ENCODE measurements around the gene TRMT2A.

Gene TRMT2A

DNA sequence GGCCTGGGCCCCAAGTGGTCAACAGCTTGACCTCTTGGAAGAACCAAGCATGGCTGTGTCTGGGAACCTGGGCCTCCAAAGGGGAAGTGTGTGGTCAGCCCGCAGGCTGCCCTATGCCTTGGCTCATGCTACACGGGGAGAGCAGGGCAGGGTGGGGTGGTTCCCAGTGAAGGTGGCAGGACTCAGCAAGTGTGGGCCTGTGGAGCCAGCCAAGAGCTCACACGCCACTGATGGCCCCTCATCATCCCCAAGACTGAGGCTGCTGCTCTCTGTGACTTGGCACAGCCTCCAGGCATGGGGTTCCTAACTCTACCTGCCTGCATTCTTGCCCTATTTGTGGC, 52.9 kb downstream of the TRMT2A start:
- ATAC-seq, result no peak
- TF ChIP-seq ZNF70 (CRISPR knock-in tag; IDR thresholded peaks at IDR 0.05), result no peak
- TF ChIP-seq CSDC2 (CRISPR knock-in tag; IDR thresholded peaks at IDR 0.05), result no peak
- no peak for TF ChIP-seq BACH2 (CRISPR knock-in tag; IDR thresholded peaks at IDR 0.05; ENCODE audit: borderline replicate concordance)
- no peak for TF ChIP-seq ISL1 (CRISPR knock-in tag; IDR thresholded peaks at IDR 0.05)
- TF ChIP-seq OSR1 (CRISPR knock-in tag; IDR thresholded peaks at IDR 0.05), result no peak
- TF ChIP-seq ZFP30 (CRISPR knock-in tag; IDR thresholded peaks at IDR 0.05), result no peak
- TF ChIP-seq, protein P1, sequence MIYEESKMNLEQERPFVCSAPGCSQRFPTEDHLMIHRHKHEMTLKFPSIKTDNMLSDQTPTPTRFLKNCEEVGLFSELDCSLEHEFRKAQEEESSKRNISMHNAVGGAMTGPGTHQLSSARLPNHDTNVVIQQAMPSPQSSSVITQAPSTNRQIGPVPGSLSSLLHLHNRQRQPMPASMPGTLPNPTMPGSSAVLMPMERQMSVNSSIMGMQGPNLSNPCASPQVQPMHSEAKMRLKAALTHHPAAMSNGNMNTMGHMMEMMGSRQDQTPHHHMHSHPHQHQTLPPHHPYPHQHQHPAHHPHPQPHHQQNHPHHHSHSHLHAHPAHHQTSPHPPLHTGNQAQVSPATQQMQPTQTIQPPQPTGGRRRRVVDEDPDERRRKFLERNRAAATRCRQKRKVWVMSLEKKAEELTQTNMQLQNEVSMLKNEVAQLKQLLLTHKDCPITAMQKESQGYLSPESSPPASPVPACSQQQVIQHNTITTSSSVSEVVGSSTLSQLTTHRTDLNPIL (CRISPR knock-in tag; IDR thresholded peaks at IDR 0.05; ENCODE audit: low read depth), result no peak
- TF ChIP-seq TOX (CRISPR knock-in tag; IDR thresholded peaks at IDR 0.05; ENCODE audit: borderline replicate concordance), result no peak
- TF ChIP-seq ZNF8 (CRISPR knock-in tag; IDR thresholded peaks at IDR 0.05), result no peak
- TF ChIP-seq, protein P2, sequence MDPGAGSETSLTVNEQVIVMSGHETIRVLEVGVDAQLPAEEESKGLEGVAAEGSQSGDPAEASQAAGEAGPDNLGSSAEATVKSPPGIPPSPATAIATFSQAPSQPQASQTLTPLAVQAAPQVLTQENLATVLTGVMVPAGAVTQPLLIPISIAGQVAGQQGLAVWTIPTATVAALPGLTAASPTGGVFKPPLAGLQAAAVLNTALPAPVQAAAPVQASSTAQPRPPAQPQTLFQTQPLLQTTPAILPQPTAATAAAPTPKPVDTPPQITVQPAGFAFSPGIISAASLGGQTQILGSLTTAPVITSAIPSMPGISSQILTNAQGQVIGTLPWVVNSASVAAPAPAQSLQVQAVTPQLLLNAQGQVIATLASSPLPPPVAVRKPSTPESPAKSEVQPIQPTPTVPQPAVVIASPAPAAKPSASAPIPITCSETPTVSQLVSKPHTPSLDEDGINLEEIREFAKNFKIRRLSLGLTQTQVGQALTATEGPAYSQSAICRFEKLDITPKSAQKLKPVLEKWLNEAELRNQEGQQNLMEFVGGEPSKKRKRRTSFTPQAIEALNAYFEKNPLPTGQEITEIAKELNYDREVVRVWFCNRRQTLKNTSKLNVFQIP (CRISPR knock-in tag; IDR thresholded peaks at IDR 0.05; ENCODE audit: borderline replicate concordance, low read depth), result no peak
- TF ChIP-seq ZFP3 (CRISPR knock-in tag; IDR thresholded peaks at IDR 0.05), result no peak
- TF ChIP-seq ZC3H10 (CRISPR knock-in tag; IDR thresholded peaks at IDR 0.05), result no peak
- TF ChIP-seq ARNTL (CRISPR knock-in tag; IDR thresholded peaks at IDR 0.05; ENCODE audit: borderline replicate concordance, low read depth), result no peak
- no peak for TF ChIP-seq SNAI2 (CRISPR knock-in tag; IDR thresholded peaks at IDR 0.05)
- TF ChIP-seq, protein P3, sequence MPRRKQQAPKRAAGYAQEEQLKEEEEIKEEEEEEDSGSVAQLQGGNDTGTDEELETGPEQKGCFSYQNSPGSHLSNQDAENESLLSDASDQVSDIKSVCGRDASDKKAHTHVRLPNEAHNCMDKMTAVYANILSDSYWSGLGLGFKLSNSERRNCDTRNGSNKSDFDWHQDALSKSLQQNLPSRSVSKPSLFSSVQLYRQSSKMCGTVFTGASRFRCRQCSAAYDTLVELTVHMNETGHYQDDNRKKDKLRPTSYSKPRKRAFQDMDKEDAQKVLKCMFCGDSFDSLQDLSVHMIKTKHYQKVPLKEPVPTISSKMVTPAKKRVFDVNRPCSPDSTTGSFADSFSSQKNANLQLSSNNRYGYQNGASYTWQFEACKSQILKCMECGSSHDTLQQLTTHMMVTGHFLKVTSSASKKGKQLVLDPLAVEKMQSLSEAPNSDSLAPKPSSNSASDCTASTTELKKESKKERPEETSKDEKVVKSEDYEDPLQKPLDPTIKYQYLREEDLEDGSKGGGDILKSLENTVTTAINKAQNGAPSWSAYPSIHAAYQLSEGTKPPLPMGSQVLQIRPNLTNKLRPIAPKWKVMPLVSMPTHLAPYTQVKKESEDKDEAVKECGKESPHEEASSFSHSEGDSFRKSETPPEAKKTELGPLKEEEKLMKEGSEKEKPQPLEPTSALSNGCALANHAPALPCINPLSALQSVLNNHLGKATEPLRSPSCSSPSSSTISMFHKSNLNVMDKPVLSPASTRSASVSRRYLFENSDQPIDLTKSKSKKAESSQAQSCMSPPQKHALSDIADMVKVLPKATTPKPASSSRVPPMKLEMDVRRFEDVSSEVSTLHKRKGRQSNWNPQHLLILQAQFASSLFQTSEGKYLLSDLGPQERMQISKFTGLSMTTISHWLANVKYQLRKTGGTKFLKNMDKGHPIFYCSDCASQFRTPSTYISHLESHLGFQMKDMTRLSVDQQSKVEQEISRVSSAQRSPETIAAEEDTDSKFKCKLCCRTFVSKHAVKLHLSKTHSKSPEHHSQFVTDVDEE (CRISPR knock-in tag; IDR thresholded peaks at IDR 0.05), result no peak
- TF ChIP-seq, protein P4, sequence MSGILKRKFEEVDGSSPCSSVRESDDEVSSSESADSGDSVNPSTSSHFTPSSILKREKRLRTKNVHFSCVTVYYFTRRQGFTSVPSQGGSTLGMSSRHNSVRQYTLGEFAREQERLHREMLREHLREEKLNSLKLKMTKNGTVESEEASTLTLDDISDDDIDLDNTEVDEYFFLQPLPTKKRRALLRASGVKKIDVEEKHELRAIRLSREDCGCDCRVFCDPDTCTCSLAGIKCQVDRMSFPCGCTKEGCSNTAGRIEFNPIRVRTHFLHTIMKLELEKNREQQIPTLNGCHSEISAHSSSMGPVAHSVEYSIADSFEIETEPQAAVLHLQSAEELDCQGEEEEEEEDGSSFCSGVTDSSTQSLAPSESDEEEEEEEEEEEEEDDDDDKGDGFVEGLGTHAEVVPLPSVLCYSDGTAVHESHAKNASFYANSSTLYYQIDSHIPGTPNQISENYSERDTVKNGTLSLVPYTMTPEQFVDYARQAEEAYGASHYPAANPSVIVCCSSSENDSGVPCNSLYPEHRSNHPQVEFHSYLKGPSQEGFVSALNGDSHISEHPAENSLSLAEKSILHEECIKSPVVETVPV (CRISPR knock-in tag; IDR thresholded peaks at IDR 0.05), result no peak
- TF ChIP-seq, protein P5, sequence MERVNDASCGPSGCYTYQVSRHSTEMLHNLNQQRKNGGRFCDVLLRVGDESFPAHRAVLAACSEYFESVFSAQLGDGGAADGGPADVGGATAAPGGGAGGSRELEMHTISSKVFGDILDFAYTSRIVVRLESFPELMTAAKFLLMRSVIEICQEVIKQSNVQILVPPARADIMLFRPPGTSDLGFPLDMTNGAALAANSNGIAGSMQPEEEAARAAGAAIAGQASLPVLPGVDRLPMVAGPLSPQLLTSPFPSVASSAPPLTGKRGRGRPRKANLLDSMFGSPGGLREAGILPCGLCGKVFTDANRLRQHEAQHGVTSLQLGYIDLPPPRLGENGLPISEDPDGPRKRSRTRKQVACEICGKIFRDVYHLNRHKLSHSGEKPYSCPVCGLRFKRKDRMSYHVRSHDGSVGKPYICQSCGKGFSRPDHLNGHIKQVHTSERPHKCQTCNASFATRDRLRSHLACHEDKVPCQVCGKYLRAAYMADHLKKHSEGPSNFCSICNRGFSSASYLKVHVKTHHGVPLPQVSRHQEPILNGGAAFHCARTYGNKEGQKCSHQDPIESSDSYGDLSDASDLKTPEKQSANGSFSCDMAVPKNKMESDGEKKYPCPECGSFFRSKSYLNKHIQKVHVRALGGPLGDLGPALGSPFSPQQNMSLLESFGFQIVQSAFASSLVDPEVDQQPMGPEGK (CRISPR knock-in tag; IDR thresholded peaks at IDR 0.05; ENCODE audit: borderline replicate concordance), result no peak

DNA sequence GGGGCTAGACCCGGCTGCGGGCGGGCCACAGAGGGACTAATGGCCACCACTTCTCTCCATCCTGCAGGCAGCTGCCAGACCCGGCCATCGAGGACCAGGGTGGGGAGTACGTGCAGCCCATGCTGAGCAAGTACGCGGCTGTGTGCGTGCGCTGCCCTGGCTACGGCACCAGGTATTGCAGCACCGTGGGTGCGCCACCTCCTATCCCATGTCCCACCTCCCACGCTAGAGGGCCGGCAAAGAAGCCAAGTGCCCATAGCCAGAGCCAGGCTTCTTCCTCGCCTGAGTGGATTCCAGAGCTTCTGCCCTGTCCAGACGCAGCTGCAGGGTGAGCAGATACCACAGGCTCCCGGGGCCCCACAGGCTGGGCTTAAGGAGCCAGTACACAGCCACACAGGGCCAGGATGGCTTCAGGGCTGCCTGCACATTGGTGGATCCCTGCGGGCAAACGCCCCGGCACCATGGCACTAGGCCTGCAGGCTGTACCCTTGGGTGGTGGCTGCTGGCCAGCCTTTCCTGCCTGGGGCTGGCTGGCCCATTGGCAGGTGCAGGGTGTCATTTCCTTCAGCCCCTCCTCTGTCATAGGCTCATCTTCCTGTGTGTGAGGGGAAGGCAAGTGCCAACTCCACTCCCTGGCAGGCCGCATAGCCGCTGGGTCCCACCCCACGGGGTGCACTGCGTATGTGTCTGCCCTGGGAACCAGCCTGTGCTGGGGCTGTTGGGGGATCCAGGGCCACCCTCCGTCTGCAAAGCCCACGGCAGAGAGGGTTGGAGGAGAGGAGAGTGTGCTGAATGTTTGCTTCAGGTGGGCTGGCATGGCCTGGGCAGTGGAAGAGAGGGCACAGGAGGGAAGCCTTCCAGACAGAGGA, 53.5 kb downstream of the TRMT2A start:
- ATAC-seq, result no peak
- TF ChIP-seq TOX (CRISPR knock-in tag; IDR thresholded peaks at IDR 0.05; ENCODE audit: borderline replicate concordance) (no peak), ESRRG (CRISPR knock-in tag; IDR thresholded peaks at IDR 0.05) (no peak), ZNF70 (CRISPR knock-in tag; IDR thresholded peaks at IDR 0.05) (no peak), SNAI2 (CRISPR knock-in tag; IDR thresholded peaks at IDR 0.05) (no peak), ISL1 (CRISPR knock-in tag; IDR thresholded peaks at IDR 0.05) (no peak), CSDC2 (CRISPR knock-in tag; IDR thresholded peaks at IDR 0.05) (no peak), PPARA (CRISPR knock-in tag; IDR thresholded peaks at IDR 0.05; ENCODE audit: borderline replicate concordance) (no peak)
- TF ChIP-seq, protein P1 (CRISPR knock-in tag; IDR thresholded peaks at IDR 0.05; ENCODE audit: low read depth), result no peak
